ENCODE results near the gene SLC39A12. TPM values are rescaled to one million over a fixed set of nuclear protein-coding genes. Genes with fewer than 3 reads are reported as not detected.

Gene SLC39A12
- total and polyA plus RNA-seq, 2 of the 8 experiments (the other 6 are each of a cell fraction or from before 2014, with no cell fraction given): not detected

GRCh38 chr10:17958049-17958448 is 6.3 kb downstream of the SLC39A12 start (continued):
- TF ChIP-seq ASH2L (IDR thresholded peaks at IDR 0.05; ENCODE audit: low read length) (no peak), CTCF (IDR thresholded peaks at IDR 0.05; ENCODE audit: control extremely low read depth in 1 of 3, insufficient read depth in 1 of 3, low read depth in 1 of 3, low read length in 3 of 3) (no peak)
